GM18861 (cell line): Measurements from ENCODE around the gene RELT.

ENCODE experiments used
- ATAC-seq: cut with Tn5 transposase; IDR thresholded peaks from one replicate; pipeline ENCODE4 v1.9.1; 2021; ENCODE audit not compliant: unreplicated experiment

RELT gene

GRCh38 chr11:73376160-73376802, at the start of gene RELT:
Gene RELT (plus strand): TSS chr11:73376399. CDS start chr11:73389137, 12,738 bp downstream.
- peak; percentile 69 for ATAC-seq

GRCh38 chr11:73326929-73327811, 49.0 kb upstream of the RELT start:
- no peak for ATAC-seq

- no peak for ATAC-seq
Observed at GRCh38 chr11:73327812-73328364, 48.3 kb upstream of the RELT start.

- ATAC-seq, result no peak
Observed at GRCh38 chr11:73330569-73331093, 45.6 kb upstream of the RELT start.

- ATAC-seq, result no peak
Observed at GRCh38 chr11:73331138-73331916, 44.9 kb upstream of the RELT start.

GRCh38 chr11:73333173-73333572, 43.0 kb upstream of the RELT start:
- no peak for ATAC-seq

- no peak for ATAC-seq
Observed at GRCh38 chr11:73333640-73334383, 42.4 kb upstream of the RELT start.

- no peak for ATAC-seq
Observed at GRCh38 chr11:73334384-73335203, 41.6 kb upstream of the RELT start.

GRCh38 chr11:73335204-73335923, 40.8 kb upstream of the RELT start:
- ATAC-seq, result no peak

- ATAC-seq, result no peak
Observed at GRCh38 chr11:73337846-73338245, 38.4 kb upstream of the RELT start.

- ATAC-seq, result no peak
Observed at GRCh38 chr11:73338279-73338678, 37.9 kb upstream of the RELT start.

- no peak for ATAC-seq
Observed at GRCh38 chr11:73340164-73340563, 36.0 kb upstream of the RELT start.

- no peak for ATAC-seq
Observed at GRCh38 chr11:73342633-73343032, 33.6 kb upstream of the RELT start.

GRCh38 chr11:73343076-73343873, 32.9 kb upstream of the RELT start:
- no peak for ATAC-seq

GRCh38 chr11:73344191-73344607, 32.0 kb upstream of the RELT start:
- no peak for ATAC-seq

GRCh38 chr11:73345481-73346160, 30.6 kb upstream of the RELT start:
- ATAC-seq, result no peak

- ATAC-seq, result no peak
Observed at GRCh38 chr11:73346186-73346935, 29.8 kb upstream of the RELT start.
